Caki2 (cell line): ENCODE data around the gene TMEM161A. TPM values are rescaled to one million over a fixed set of nuclear protein-coding genes. Genes with fewer than 3 reads are reported as not detected.

Experiments used
- DNase-seq: peaks from one replicate; pipeline ENCODE4 v3.0.0-alpha.2; 2015; ENCODE audit warnings: low read depth
- in situ Hi-C: cut with HindIII; loops from 2 replicates; pipeline ENCODE4 v1.10.0; 2016; ENCODE audit warnings: low sequenced_read_pairs, low pct_unique_long_range_greater_than_20kb, mixed read lengths
- total RNA-seq: library from RNA; depleted of rRNA; stranded (reverse); fragments of >200 nt; shearing (Covaris generic); gene quantifications from 2 replicates; pipeline ENCODE4 v1.2.3, GENCODE V29; 2014; ENCODE audit warnings: low replicate concordance; rRNA removed

The TMEM161A gene
- total RNA-seq, 1 experiment from 2014 or later: 32.3 TPM

DNA sequence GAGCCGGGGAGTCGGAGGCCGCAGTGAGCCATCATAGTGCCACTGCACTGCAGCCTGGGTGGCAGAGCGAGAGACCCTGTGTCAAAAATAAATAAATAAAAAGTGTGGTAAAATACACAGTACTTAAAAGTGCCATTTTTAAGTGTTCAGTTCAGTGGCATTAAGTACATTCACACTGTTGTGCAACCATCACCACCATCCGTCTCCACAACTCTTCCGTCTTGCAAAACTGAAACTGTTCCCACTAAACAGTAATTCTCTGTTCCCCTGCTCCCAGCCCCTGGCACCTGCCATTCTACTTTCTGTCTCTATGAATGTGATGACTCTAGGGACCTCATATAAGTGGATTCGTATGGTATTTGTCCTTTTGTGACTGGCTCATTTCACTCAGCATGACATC is 61.2 kb downstream of the TMEM161A start:
- DNase-seq: no peak
- in situ Hi-C loops: no loop called here

- DNase-seq: no peak
- in situ Hi-C loops: no loop called here
These were observed 61.8 kb downstream of the TMEM161A start for GRCh38 chr19:19076476-19076875.

GRCh38 chr19:19075126-19075525 is 63.2 kb downstream of the TMEM161A start:
- no peak for DNase-seq
- in situ Hi-C loops: no loop called here

GRCh38 chr19:19074196-19074882 is 63.9 kb downstream of the TMEM161A start:
- DNase-seq: no peak

GRCh38 chr19:19071897-19072296 is 66.4 kb downstream of the TMEM161A start:
- in situ Hi-C loops: no loop called here
- no peak for DNase-seq

More at GRCh38 chr19:19074196-19074882, 63.9 kb downstream of the TMEM161A start:
- in situ Hi-C loops: no loop called here

Other genes with a start within 250 kb of the TMEM161A start
- gene CERS1, start 242.3 kb downstream of the TMEM161A start, total RNA-seq: 7.7 and 13.1 TPM in 2 replicates
- 596 and 615 TPM in 2 replicates for gene COPE, start 219.1 kb downstream of the TMEM161A start, total RNA-seq
- 91.7 and 101 TPM in 2 replicates for gene DDX49, start 218.8 kb downstream of the TMEM161A start, total RNA-seq
- 115 and 131 TPM in 2 replicates for gene HOMER3, start 197.3 kb downstream of the TMEM161A start, total RNA-seq
- gene SUGP2, start 105.0 kb downstream of the TMEM161A start, total RNA-seq: 33.4 and 36.5 TPM in 2 replicates
- 84.8 and 99.9 TPM in 2 replicates for gene ARMC6, start 104.9 kb downstream of the TMEM161A start, total RNA-seq
- 5.1 and 7.8 TPM in 2 replicates for gene SLC25A42, start 74.5 kb downstream of the TMEM161A start, total RNA-seq
- 2.6 TPM in 1 of 2 replicates, not detected in the other for gene MEF2B, start 31.8 kb upstream of the TMEM161A start, total RNA-seq
- 32.9 and 47.2 TPM in 2 replicates for gene BORCS8, start 53.7 kb upstream of the TMEM161A start, total RNA-seq
- 81.8 and 96.2 TPM in 2 replicates for gene RFXANK, start 53.8 kb upstream of the TMEM161A start, total RNA-seq
- gene NR2C2AP, start 64.9 kb upstream of the TMEM161A start, total RNA-seq: 59.3 and 78.3 TPM in 2 replicates
- gene NCAN, start 73.5 kb upstream of the TMEM161A start, total RNA-seq: not detected in 2 replicates
- not detected in 2 replicates for gene TM6SF2, start 134.8 kb upstream of the TMEM161A start, total RNA-seq
- 19.2 and 30.8 TPM in 2 replicates for gene SUGP1, start 182.0 kb upstream of the TMEM161A start, total RNA-seq
- 13.0 and 36.3 TPM in 2 replicates for gene MAU2, start 182.4 kb upstream of the TMEM161A start, total RNA-seq